ENCODE results near the gene L1CAM. TPM values are rescaled to one million over a fixed set of nuclear protein-coding genes. Genes with fewer than 3 reads are reported as not detected.
A peak's percentile ranks its signal among the peaks of the same experiment; 100 is the strongest.

Gene L1CAM
- total and polyA plus RNA-seq, 2 of the 8 experiments (the other 6 are each of a cell fraction or from before 2014, with no cell fraction given), result 11.0 to 43.0 TPM

- DNase-seq (ENCODE audit: low read depth in 1 of 2, low spot score in 2 of 2) (peak in 1 of 2 experiments; percentile 67), FAIRE-seq (no peak)
- peak within 1 kb of the TSS; percentile 90 for H3K18ac ChIP-seq (ENCODE audit: extremely low read depth, low read length)
- no peak within 1 kb of the TSS; the same call in 1 of the 2 replicates for H3K27ac ChIP-seq (ENCODE audit: low read depth, low read length)
- H4K8ac ChIP-seq (ENCODE audit: extremely low read depth, insufficient read depth, low read length), result peak within 1 kb of the TSS; percentile 79
- ChIA-PET CTCF (ENCODE audit: partially characterized antibody) (no interaction called here), POLR2A (ENCODE audit: partially characterized antibody) (interaction anchor here (3.6 kb wide), 1 partner anchor 11 kb away, joined by 23 read pairs; no protein-coding TSS in a partner anchor)
- H3K4me2 ChIP-seq (ENCODE audit: insufficient read depth in 1 of 2, low read depth in 2 of 2, low read length in 2 of 2), result peak within 1 kb of the TSS; percentile 75 to 79
- no peaks in the 10 kb centered on the region for H3K23me2 ChIP-seq (ENCODE audit: low read depth, low read length)
- 0% methylated on average over 8 of the region's 97 CpGs; no CpG with 5 or more reads in 1 of the 2 experiments for WGBS, 2 experiments (ENCODE audit: extremely low coverage in 1 of 2, insufficient coverage in 1 of 2, insufficient read length in 1 of 2, insufficient replicate concordance in 2 of 2, low coverage in 1 of 2, low lambda C conversion rate in 2 of 2, missing lambda C conversion rate in 1 of 2)
- H2BK15ac ChIP-seq (ENCODE audit: low read length), result no peak within 1 kb of the TSS
- no peaks in the 10 kb centered on the region for H4K20me1 ChIP-seq (replicated peaks in 1 of 2; ENCODE audit: control insufficient read depth in 1 of 2, insufficient read depth in 2 of 2, low read length in 2 of 2)
- H3K4me1 ChIP-seq (replicated peaks in 1 of 4; ENCODE audit: control insufficient read depth in 3 of 4, insufficient read depth in 4 of 4, low read length in 3 of 4), result peaks cover 6 to 20% (median 11%) of the 10 kb centered on the region in 4 experiments; a peak in 6 of 7 replicates
- H2BK5ac ChIP-seq (ENCODE audit: low read depth, low read length), result peak within 1 kb of the TSS; percentile 87
- H4K91ac ChIP-seq (replicated peaks; ENCODE audit: insufficient read length, low read length), result no peak within 1 kb of the TSS
- H4K5ac ChIP-seq (ENCODE audit: insufficient read length, low read depth, low read length), result no peak within 1 kb of the TSS
- H3K27me3 ChIP-seq (replicated peaks in 1 of 4; ENCODE audit: control insufficient read depth in 3 of 4, extremely low read depth in 1 of 4, insufficient read depth in 3 of 4, low read length in 3 of 4), result peaks cover 0 to 6% (median 2%) of the 10 kb centered on the region in 4 experiments; a peak in 3 of 7 replicates
- no peak within 1 kb of the TSS for H3K4ac ChIP-seq (replicated peaks; ENCODE audit: insufficient read length, low read depth, low read length)
- H2BK12ac ChIP-seq (ENCODE audit: low read depth, low read length), result no peak within 1 kb of the TSS
- H3K79me2 ChIP-seq (ENCODE audit: control insufficient read depth in 1 of 2, insufficient read depth in 2 of 2, low read length in 2 of 2), result peaks cover 15 to 42% of the 10 kb centered on the region in 2 experiments; a peak in 3 of 4 replicates
- H3K9me3 ChIP-seq (ENCODE audit: insufficient read depth in 2 of 2, low read depth in 1 of 2, low read length in 1 of 2), result no peaks in the 10 kb centered on the region
- H2BK20ac ChIP-seq (ENCODE audit: low read length), result no peak within 1 kb of the TSS
- H3K79me1 ChIP-seq (ENCODE audit: low read depth, low read length), result no peaks in the 10 kb centered on the region
- H3K14ac ChIP-seq (ENCODE audit: insufficient read length), result no peak within 1 kb of the TSS
- peak within 1 kb of the TSS in 3 of 4 experiments; percentile 13 to 43 (median 24); a peak in 4 of 7 replicates for H3K9ac ChIP-seq (replicated peaks in 1 of 4; ENCODE audit: extremely low read depth in 1 of 4, low read depth in 3 of 4, low read length in 3 of 4)
- no peaks in the 10 kb centered on the region for H3K36me3 ChIP-seq (ENCODE audit: control insufficient read depth in 2 of 4, insufficient read depth in 4 of 4, low read length in 3 of 4)
- no peak within 1 kb of the TSS for H2AK5ac ChIP-seq (ENCODE audit: low read depth, low read length)
- H3K4me3 ChIP-seq (ENCODE audit: extremely low read depth in 1 of 4, insufficient read depth in 2 of 4, low read depth in 3 of 4, low read length in 4 of 4), result peak within 1 kb of the TSS; percentile 52 to 78 (median 58)
- H3K56ac ChIP-seq (replicated peaks; ENCODE audit: insufficient read length, low read depth, low read length), result peak within 1 kb of the TSS; percentile 59
- TF ChIP-seq KDM4A (IDR thresholded peaks at IDR 0.05; ENCODE audit: low read depth, low read length, severe bottlenecking) (peak; percentile 3), BACH1 (IDR thresholded peaks at IDR 0.05; ENCODE audit: low read length) (no peak)
- no peak within 1 kb of the TSS for H3K23ac ChIP-seq (ENCODE audit: insufficient read length)
- no peak within 1 kb of the TSS for H2AFZ ChIP-seq (ENCODE audit: low read length)
- H2BK120ac ChIP-seq (replicated peaks; ENCODE audit: low read depth, low read length), result no peak within 1 kb of the TSS
Observed at GRCh38 chrX:153829799-153830639, 56.0 kb downstream of the L1CAM start, which contains the start of gene PDZD4. TSS of gene PDZD4 (minus strand) at chrX:153830544. CDS start at chrX:153830298, 246 bp downstream.
